SK-N-SH (cell line): ENCODE measurements around the gene RNF126. TPM values are rescaled to one million over a fixed set of nuclear protein-coding genes. Genes with fewer than 3 reads are reported as not detected.

ENCODE experiments used
- CTCF ChIA-PET: fragments of 300-600, 350-600 bp; formaldehyde crosslinking; extraction: SDS; loops from one replicate; lab custom pipeline; 2021; lab: Yijun Ruan, JAX
- POLR2A ChIA-PET: fragments of 350-600 bp; sonication (Branson Sonifier 250); formaldehyde crosslinking; extraction: SDS; loops from one replicate; lab custom pipeline; 2020; ENCODE audit warnings: antibody characterized with exemption, inconsistent platforms; lab: Yijun Ruan, JAX
- DNase-seq: peaks from one replicate; pipeline ENCODE4 v3.0.0; 2012
- H2AFZ ChIP-seq: fragments of 200-600 bp; sonication (generic); 2 replicates; pipeline ENCODE4 v1.8.1; 2016; ENCODE audit warnings: antibody characterized with exemption, mild to moderate bottlenecking, low read depth
- H3F3A ChIP-seq: fragments of 200-600 bp; sonication (generic); replicated peaks from 2 replicates; pipeline ENCODE3; 2016; ENCODE audit warnings: antibody characterized with exemption, mild to moderate bottlenecking; ENCODE audit not compliant: insufficient read depth
- H3K27ac ChIP-seq, 2 experiments: fragments of 200-500 bp in 1 of 2; fragments of 200-600 bp in 1 of 2; sonication (Bioruptor generic) in 1 of 2; sonication (generic), shearing (Covaris generic) in 1 of 2; 2 replicates each; pipeline versions ENCODE4 v1.5.1 to v1.6.1; 2014 to 2016; ENCODE audit warnings: low read depth in 2 of 2, inconsistent platforms in 1 of 2, low read length in 1 of 2, mild to moderate bottlenecking in 1 of 2, mixed read lengths in 1 of 2
- H3K27me3 ChIP-seq: fragments of 200-600 bp; sonication (generic), shearing (Covaris generic); 2 replicates; pipeline ENCODE4 v1.6.1; 2016; ENCODE audit warnings: mixed run types; ENCODE audit not compliant: insufficient read depth
- H3K36me3 ChIP-seq, 2 experiments: fragments of 200-500 bp in 1 of 2; fragments of 200-600 bp in 1 of 2; sonication (Bioruptor generic) in 1 of 2; sonication (generic) in 1 of 2; replicated peaks in 1 of 2; 2 replicates each; pipeline versions ENCODE3 to v1.5.1; 2014 to 2016; ENCODE audit warnings: low read length in 1 of 2, mild to moderate bottlenecking in 1 of 2; ENCODE audit not compliant: insufficient read depth in 2 of 2, control insufficient read depth in 1 of 2
- H3K4me1 ChIP-seq, 2 experiments: fragments of 200-500 bp in 1 of 2; fragments of 200-600 bp in 1 of 2; sonication (Bioruptor generic) in 1 of 2; sonication (generic), shearing (Covaris generic) in 1 of 2; 2 replicates each; pipeline versions ENCODE4 v1.5.1 to v1.6.1; 2014 to 2016; ENCODE audit warnings: low read depth in 1 of 2, low read length in 1 of 2, mixed run types in 1 of 2; ENCODE audit not compliant: insufficient read depth in 2 of 2, control insufficient read depth in 1 of 2
- H3K4me2 ChIP-seq: fragments of 200-600 bp; sonication (generic), shearing (Covaris generic); 2 replicates; pipeline ENCODE4 v1.6.1; 2017; ENCODE audit warnings: mixed run types
- H3K4me3 ChIP-seq, 2 experiments: fragments of 200-500 bp in 1 of 2; fragments of 200-600 bp in 1 of 2; sonication (Bioruptor generic) in 1 of 2; sonication (generic), shearing (Covaris generic) in 1 of 2; 2 replicates each; pipeline versions ENCODE4 v1.5.1 to v1.8.1; 2014 to 2016; ENCODE audit warnings: low read depth in 2 of 2, inconsistent platforms in 1 of 2, low read length in 1 of 2, mild to moderate bottlenecking in 1 of 2, mixed read lengths in 1 of 2, moderate library complexity in 1 of 2
- H3K79me2 ChIP-seq: fragments of 200-600 bp; sonication (generic); 2 replicates; pipeline ENCODE4 v1.8.1; 2017; ENCODE audit warnings: mild to moderate bottlenecking; ENCODE audit not compliant: insufficient read depth
- H3K9ac ChIP-seq: fragments of 200-600 bp; sonication (generic); 2 replicates; pipeline ENCODE4 v1.6.1; 2017; ENCODE audit warnings: mixed run types
- H3K9me2 ChIP-seq: fragments of 200-600 bp; sonication (generic); 2 replicates; pipeline ENCODE4 v1.6.1; 2017; ENCODE audit warnings: mixed run types
- H3K9me3 ChIP-seq: fragments of 200-600 bp; sonication (generic); 2 replicates; pipeline ENCODE4 v1.6.1; 2017; ENCODE audit warnings: mixed run types, mild to moderate bottlenecking, moderate library complexity
- H4K20me1 ChIP-seq: fragments of 200-600 bp; sonication (generic); 2 replicates; pipeline ENCODE4 v1.6.1; 2017; ENCODE audit warnings: mild to moderate bottlenecking, mixed run types; ENCODE audit not compliant: insufficient read depth
- FOXJ3 ChIP-seq: sonication (generic); formaldehyde crosslinking; IDR thresholded peaks from 2 replicates; pipeline ENCODE4 v1.5.1; 2020; ENCODE audit warnings: mild to moderate bottlenecking, missing genetic modification reagents
- GABPA ChIP-seq: IDR thresholded peaks from 2 replicates; pipeline ENCODE4 v1.4.0; 2012; ENCODE audit warnings: low read depth, mild to moderate bottlenecking
- GATA2 ChIP-seq: sonication (generic); formaldehyde crosslinking; IDR thresholded peaks from 2 replicates; pipeline ENCODE4 v1.5.0; 2020; ENCODE audit warnings: mild to moderate bottlenecking, missing genetic modification reagents
- NFIC ChIP-seq: IDR thresholded peaks from 2 replicates; pipeline ENCODE4 v1.4.0; 2012; ENCODE audit warnings: borderline replicate concordance
- TAF1 ChIP-seq: IDR thresholded peaks from 2 replicates; pipeline ENCODE4 v1.6.1; 2012; ENCODE audit warnings: low read depth, mild to moderate bottlenecking, low read length, moderate library complexity, borderline replicate concordance
- WGBS: methylation state at CpG from one replicate; pipeline ENCODE4 v1.1.6; 2017; ENCODE audit warnings: low lambda C conversion rate; 5-methylcytosine and 5-hydroxymethylcytosine counted together
- polyA plus RNA-seq, 3 experiments: library from polyadenylated mRNA; depleted of rRNA; stranded (reverse); fragments of >200 nt; gene quantifications; 2 replicates each; pipeline ENCODE4 v1.2.3, GENCODE V29; 2012
- TF ChIP-seq, protein P1 (sequence below): fragments of 150-350 bp; IDR thresholded peaks from 2 replicates; pipeline ENCODE4 v1.6.1; 2017; ENCODE audit warnings: antibody characterized with exemption, low read length, low read depth, borderline replicate concordance
- TF ChIP-seq, protein P2 (sequence below): IDR thresholded peaks from 2 replicates; pipeline ENCODE4 v1.6.1; 2012; ENCODE audit warnings: mild to moderate bottlenecking, low read depth, low read length, moderate library complexity
- TF ChIP-seq, protein P3 (sequence below): IDR thresholded peaks from 2 replicates; pipeline ENCODE4 v1.4.0; 2012; ENCODE audit warnings: low read depth

Gene RNF126
- polyA plus RNA-seq, 1 of the 3 experiments (the other 2 are of a cell fraction) = 12.9 TPM

DNA sequence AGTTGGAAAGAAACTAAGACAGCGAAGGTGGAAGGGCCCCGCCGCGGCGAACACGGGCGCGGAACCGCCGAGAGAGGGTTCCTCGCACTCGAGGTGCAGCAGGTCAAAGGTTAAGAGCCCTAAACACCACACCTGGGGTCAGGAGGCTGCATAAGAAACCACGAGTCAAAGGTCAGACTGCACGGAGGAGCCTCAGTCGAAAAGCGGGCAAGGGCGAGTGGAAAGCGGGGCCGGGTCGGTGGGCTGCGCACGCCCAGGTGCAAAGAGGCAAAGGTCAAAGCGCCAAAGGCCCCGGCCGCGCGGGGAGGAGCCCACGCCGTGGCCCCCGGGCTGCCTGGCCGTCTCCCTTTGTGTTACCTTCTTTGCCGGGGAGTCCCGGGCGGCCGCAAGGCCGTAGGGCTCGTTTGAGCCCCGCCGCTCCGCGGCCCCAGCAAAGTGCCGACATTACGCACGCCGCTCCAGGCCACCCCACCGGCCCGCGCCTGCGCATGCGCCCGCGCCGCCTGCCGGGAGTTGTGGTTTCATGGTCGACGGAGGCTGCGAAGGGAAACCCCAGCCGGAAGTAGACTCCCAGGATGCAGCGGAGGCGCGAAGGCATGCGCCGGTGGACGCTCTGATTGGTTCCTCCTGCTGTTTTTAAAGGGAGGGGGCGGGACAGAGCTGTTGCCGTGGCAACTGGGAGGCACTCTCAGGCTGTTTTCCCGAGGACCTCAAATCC is 29.8 kb downstream of the RNF126 start, which contains the start of gene POLRMT (continued):
- TF ChIP-seq, protein P1, sequence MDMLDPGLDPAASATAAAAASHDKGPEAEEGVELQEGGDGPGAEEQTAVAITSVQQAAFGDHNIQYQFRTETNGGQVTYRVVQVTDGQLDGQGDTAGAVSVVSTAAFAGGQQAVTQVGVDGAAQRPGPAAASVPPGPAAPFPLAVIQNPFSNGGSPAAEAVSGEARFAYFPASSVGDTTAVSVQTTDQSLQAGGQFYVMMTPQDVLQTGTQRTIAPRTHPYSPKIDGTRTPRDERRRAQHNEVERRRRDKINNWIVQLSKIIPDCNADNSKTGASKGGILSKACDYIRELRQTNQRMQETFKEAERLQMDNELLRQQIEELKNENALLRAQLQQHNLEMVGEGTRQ = no peak
- TF ChIP-seq TAF1 = no peak
- no peak for TF ChIP-seq NFIC
- TF ChIP-seq FOXJ3 (CRISPR knock-in tag) = no peak
- TF ChIP-seq, protein P2, sequence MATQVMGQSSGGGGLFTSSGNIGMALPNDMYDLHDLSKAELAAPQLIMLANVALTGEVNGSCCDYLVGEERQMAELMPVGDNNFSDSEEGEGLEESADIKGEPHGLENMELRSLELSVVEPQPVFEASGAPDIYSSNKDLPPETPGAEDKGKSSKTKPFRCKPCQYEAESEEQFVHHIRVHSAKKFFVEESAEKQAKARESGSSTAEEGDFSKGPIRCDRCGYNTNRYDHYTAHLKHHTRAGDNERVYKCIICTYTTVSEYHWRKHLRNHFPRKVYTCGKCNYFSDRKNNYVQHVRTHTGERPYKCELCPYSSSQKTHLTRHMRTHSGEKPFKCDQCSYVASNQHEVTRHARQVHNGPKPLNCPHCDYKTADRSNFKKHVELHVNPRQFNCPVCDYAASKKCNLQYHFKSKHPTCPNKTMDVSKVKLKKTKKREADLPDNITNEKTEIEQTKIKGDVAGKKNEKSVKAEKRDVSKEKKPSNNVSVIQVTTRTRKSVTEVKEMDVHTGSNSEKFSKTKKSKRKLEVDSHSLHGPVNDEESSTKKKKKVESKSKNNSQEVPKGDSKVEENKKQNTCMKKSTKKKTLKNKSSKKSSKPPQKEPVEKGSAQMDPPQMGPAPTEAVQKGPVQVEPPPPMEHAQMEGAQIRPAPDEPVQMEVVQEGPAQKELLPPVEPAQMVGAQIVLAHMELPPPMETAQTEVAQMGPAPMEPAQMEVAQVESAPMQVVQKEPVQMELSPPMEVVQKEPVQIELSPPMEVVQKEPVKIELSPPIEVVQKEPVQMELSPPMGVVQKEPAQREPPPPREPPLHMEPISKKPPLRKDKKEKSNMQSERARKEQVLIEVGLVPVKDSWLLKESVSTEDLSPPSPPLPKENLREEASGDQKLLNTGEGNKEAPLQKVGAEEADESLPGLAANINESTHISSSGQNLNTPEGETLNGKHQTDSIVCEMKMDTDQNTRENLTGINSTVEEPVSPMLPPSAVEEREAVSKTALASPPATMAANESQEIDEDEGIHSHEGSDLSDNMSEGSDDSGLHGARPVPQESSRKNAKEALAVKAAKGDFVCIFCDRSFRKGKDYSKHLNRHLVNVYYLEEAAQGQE = no peak
- TF ChIP-seq GABPA = peak; percentile 87

- peak; percentile 68 for DNase-seq
- CTCF ChIA-PET = interaction anchor here (0.6 to 1.0 kb wide), 2 partner anchors 27 to 48 kb away, joined by 3 to 6 read pairs; no protein-coding TSS in a partner anchor
Observed at GRCh38 chr19:632579-633067, 30.4 kb downstream of the RNF126 start.

More at GRCh38 chr19:632579-633067, 30.4 kb downstream of the RNF126 start:
- peaks cover 3 to 8% of the 10 kb centered on the region in 2 experiments for H3K36me3 ChIP-seq
- peak overlapping the region; percentile 80 for H3K9ac ChIP-seq
- no peak for TF ChIP-seq GATA2
- TF ChIP-seq, protein P3, sequence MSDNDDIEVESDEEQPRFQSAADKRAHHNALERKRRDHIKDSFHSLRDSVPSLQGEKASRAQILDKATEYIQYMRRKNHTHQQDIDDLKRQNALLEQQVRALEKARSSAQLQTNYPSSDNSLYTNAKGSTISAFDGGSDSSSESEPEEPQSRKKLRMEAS = peak; percentile 49; the same call in 1 of the 2 replicates
- H3K79me2 ChIP-seq = peaks cover 31% of the 10 kb centered on the region
- no peaks in the 10 kb centered on the region for H3K27me3 ChIP-seq
- no peaks in the 10 kb centered on the region for H3F3A ChIP-seq
- H3K4me2 ChIP-seq = peak overlapping the region; percentile 100
- POLR2A ChIA-PET = no interaction called here
- peak overlapping the region; percentile 45 to 64; a peak in 3 of 4 replicates for H3K27ac ChIP-seq
- H4K20me1 ChIP-seq = no peaks in the 10 kb centered on the region
- H3K9me3 ChIP-seq = no peaks in the 10 kb centered on the region
- H2AFZ ChIP-seq = peak overlapping the region; percentile 86
- H3K9me2 ChIP-seq = no peaks in the 10 kb centered on the region
- WGBS = 0% methylated on average over 11 of the region's 35 CpGs
- peaks cover 4 to 22% of the 10 kb centered on the region in 2 experiments; a peak in 3 of 4 replicates for H3K4me1 ChIP-seq
- H3K4me3 ChIP-seq = peak overlapping the region; percentile 75 to 93
